GM12873 (cell line): ENCODE data around the gene UBE2L6.

Experiments used
- CTCF ChIP-seq: IDR thresholded peaks from 2 replicates; pipeline ENCODE4 v1.5.1; 2012; ENCODE audit warnings: low read depth, mild to moderate bottlenecking, moderate library complexity, low read length, control low read depth; ENCODE audit not compliant: insufficient read depth; ENCODE audit errors: missing control alignments

Gene UBE2L6

GRCh38 chr11:57601297-57601696 lies 33.8 kb upstream of the UBE2L6 start:
- no peak for TF ChIP-seq CTCF

GRCh38 chr11:57599381-57599780 lies 31.9 kb upstream of the UBE2L6 start:
- TF ChIP-seq CTCF, result no peak

GRCh38 chr11:57598831-57599155 lies 31.3 kb upstream of the UBE2L6 start:
- TF ChIP-seq CTCF, result no peak

- no peak for TF ChIP-seq CTCF
Observed at GRCh38 chr11:57597916-57598830, 30.7 kb upstream of the UBE2L6 start.

- no peak for TF ChIP-seq CTCF
Observed at GRCh38 chr11:57597461-57597915, 30.0 kb upstream of the UBE2L6 start, which contains the start of gene SERPING1. TSS of gene SERPING1 (plus strand) at chr11:57597685. CDS start at chr11:57598271, 586 bp downstream.

GRCh38 chr11:57596266-57596885 lies 28.9 kb upstream of the UBE2L6 start:
- no peak for TF ChIP-seq CTCF

- no peak for TF ChIP-seq CTCF
Observed at GRCh38 chr11:57588046-57588710, 20.7 kb upstream of the UBE2L6 start.
